Heart left ventricle (tissue), 13 donors: ENCODE results near the gene TAMALIN.

Source experiments
- CTCF ChIP-seq, 12 donors: fragments of 200-600 bp; sonication (generic) in 4 of 12; IDR thresholded peaks; one replicate each; pipeline versions ENCODE4 v1.5.0 to v1.8.0; 2018 to 2022; ENCODE audit warnings: antibody characterized with exemption in 12 of 12, mild to moderate bottlenecking in 5 of 12
- POLR2A ChIP-seq, 2 donors: fragments of 450-650 bp; IDR thresholded peaks; one replicate each; pipeline ENCODE4 v1.6.1; 2017; ENCODE audit warnings: antibody characterized with exemption in 2 of 2, mild to moderate bottlenecking in 2 of 2, moderate library complexity in 2 of 2
- donor health status: ischemic (EF 13 %, LVEDD 7.1; RV severe dilation, severe dysfunction).
- donor health status: DM: no; HTN: yes; CAD: no.
- donor health status: DM: no; HTN: no; CAD: no.
- donor health status: ischemic (EF 25% LVEDD 6.9; RV normal size, moderate dysfunction).
- donor health status: ischemic (EF 25% LVEDD 5.7; RV mildly dilated, moderate dysfunction).
- donor health status: ischemic (EF 35%, LVEDD 5.7; RV mildly dilated, moderate dysfunction).
- donor health status: nonischemic (EF 11% LVEDD 7.7; RV severe dilation, severe dysfunction).
- donor health status: DM: yes; HTN: yes; CAD: no.
- donor health status: PGD.
- donor health status: ischemic (EF 29% LVEDD 5.4; RV normal size, mild dysfunction).
- donor health status: nonischemic (EF 23%, LVEDD 6.1; RV moderate dilation, normal function).

- TF ChIP-seq POLR2A (IDR thresholded peaks at IDR 0.05) (no peak), CTCF (IDR thresholded peaks at IDR 0.05) (peak; percentile 53 to 76 (median 63))
These were observed 14.0 kb downstream of the TAMALIN start for GRCh38 chr12:52020539-52021336.
